ENCODE measurements around the gene RNU2-63P.
"Not testable (repeated sequence)": the region's sequence is repeated elsewhere in the genome, so short reads cannot be mapped to it uniquely, and the experiment has no call there.

RNU2-63P gene

DNA sequence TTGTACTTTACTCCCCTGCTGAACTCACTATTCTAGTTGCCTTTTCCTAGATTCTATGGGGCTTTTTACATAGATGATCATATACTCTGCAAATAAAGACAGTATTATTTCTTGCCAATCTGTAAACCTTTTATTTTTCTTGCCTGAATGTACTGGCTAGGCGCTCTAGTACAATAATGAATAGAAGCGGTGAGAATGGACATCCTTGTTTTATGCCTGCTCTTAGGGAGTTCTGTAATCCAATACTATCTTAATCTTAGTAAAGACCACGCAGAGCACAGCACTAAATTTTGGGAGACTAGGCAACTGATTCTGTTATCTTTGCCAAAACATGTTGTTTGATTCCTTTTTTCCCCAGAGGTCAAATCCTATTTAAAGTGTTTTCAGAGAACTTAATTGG is 32.2 kb upstream of the RNU2-63P start:
- ATAC-seq (replicated peaks) (no peak), DNase-seq (no peak)
- Mint-ChIP-seq H3K9me3 (no peaks in the 10 kb centered on the region), H3K27ac (no peak overlapping the region), H3K4me1 (peaks cover 16 to 66% of the 10 kb centered on the region in 2 donors), H3K36me3 (peaks cover 26 to 51% of the 10 kb centered on the region in 2 donors), H3K27me3 (no peaks in the 10 kb centered on the region), H3K4me3 (no peak overlapping the region)

DNA sequence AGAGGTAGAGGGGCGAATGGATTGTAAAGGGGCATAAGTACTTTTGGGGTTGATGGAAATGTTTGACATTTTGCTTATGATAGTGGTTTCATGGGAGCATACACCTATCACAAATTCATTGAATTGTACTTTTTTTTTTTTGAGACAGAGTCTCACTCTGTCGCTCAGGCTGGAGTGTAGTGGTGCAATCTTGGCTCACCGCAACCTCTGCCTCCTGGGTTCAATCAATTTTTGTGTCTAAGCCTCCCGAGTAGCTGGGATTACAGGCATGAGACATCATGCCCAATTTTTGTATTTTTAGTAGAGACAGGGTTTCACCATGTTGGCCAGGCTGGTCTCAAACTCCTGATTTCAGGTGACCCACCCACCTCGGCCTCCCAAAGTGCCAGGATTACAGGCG is 29.2 kb upstream of the RNU2-63P start:
- H3K36me3 Mint-ChIP-seq, result peaks cover 20 to 47% of the 10 kb centered on the region in 2 donors
- H3K27me3 Mint-ChIP-seq; DNase-seq; H3K9me3 Mint-ChIP-seq; ATAC-seq (replicated peaks); H3K4me3 Mint-ChIP-seq: not testable (repeated sequence)
- peak overlapping the region; percentile 37 for H3K27ac Mint-ChIP-seq
- peaks cover 18 to 68% of the 10 kb centered on the region in 2 donors for H3K4me1 Mint-ChIP-seq

DNA sequence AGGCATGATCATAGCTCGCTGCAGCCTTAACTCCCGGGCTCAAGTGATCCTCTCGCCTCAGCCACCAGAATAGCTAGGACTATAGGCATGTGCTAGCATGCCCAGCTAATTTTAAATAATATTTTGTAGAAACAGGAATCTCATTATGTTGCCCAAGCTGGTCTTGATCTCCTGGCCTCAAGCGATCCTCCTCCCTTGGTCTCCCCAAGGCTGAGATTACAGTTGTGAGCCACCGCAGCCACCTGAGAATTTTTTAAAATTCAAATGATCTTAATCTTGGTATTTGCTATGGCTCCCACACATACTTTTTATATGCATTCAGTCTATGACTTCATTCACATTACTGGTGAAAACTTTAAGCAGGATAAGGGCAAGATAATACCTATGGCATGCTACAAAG is 26.1 kb upstream of the RNU2-63P start:
- no peak for ATAC-seq (replicated peaks)
- no peak for DNase-seq
- Mint-ChIP-seq H3K4me1 (peaks cover 29 to 70% of the 10 kb centered on the region in 2 donors), H3K9me3 (peaks cover 8 to 10% of the 10 kb centered on the region in 2 donors), H3K27ac (no peak overlapping the region), H3K27me3 (no peaks in the 10 kb centered on the region), H3K36me3 (peaks cover 28 to 45% of the 10 kb centered on the region in 2 donors), H3K4me3 (no peak overlapping the region)

DNA sequence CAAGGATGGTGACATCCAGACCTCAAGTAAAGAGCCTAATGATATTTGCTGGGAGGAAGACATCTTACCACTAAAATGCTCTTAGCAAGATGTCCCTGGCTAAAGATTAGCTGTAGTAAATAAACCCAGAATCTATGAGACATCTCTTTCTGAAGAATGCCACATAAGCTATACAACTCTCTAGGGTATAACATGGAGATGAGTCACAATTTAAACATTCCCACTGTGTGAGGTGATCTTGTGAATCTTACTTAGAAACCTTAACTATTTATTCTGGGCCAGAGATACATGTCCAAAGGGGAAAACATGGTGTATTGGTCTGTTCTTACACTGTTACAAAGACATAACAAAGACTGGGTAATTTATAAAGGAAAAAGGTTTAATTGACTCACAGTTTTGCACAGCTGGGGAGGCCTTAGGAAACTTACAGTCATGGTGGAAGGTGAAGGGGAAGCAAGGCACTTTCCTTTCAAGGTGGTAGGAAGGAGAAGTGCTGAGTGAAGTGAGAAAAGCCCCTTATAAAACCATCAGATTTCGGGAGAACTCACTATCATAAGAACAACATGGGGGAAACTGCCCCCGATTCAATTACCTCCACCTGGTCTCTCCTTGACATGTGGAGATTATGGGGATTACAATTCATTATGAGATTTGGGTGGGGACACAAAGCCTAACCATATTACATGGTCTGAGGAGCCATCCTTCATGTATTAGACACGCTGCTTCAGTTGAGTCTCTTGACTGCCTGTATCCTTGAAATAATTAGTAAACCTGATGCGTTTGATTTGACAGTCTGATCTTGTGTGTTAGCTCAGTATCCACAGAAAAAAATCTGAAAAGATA is 22.1 kb upstream of the RNU2-63P start:
- DNase-seq, result no peak
- peak overlapping the region; percentile 21 to 22 for H3K4me3 Mint-ChIP-seq
- peaks cover 11 to 13% of the 10 kb centered on the region in 2 donors for H3K9me3 Mint-ChIP-seq
- H3K36me3 Mint-ChIP-seq, result peaks cover 34 to 53% of the 10 kb centered on the region in 2 donors
- H3K4me1 Mint-ChIP-seq, result peaks cover 31 to 61% of the 10 kb centered on the region in 2 donors
- peak overlapping the region; percentile 95 for H3K27ac Mint-ChIP-seq
- H3K27me3 Mint-ChIP-seq, result no peaks in the 10 kb centered on the region
- peak; percentile 88 to 89 for ATAC-seq (replicated peaks)

DNA sequence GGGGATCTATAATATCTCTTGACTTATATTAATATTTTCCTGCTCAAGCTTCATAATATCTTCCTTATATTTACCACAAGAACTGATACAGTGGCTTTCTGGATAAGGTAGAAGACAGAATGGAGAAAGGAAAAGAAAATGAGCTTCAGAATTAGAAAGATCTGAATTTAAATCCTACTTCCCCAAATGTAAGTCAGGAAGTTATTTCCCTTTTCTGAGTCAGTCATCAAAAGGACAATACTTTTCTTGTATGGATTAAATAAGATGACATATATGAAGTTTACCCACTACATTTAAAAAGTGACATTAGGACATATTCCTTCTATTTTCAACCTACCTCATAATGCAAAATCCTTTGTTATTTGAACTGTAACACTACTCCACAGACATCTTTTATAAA is 20.3 kb upstream of the RNU2-63P start:
- H3K4me3 Mint-ChIP-seq, result no peak overlapping the region
- ATAC-seq (replicated peaks) (no peak), DNase-seq (no peak)
- H3K27ac Mint-ChIP-seq, result peak overlapping the region; percentile 56
- H3K36me3 Mint-ChIP-seq, result peaks cover 31 to 51% of the 10 kb centered on the region in 2 donors
- peaks cover 26 to 43% of the 10 kb centered on the region in 2 donors for H3K4me1 Mint-ChIP-seq
- peaks cover 11 to 13% of the 10 kb centered on the region in 2 donors for H3K9me3 Mint-ChIP-seq
- no peaks in the 10 kb centered on the region for H3K27me3 Mint-ChIP-seq

DNA sequence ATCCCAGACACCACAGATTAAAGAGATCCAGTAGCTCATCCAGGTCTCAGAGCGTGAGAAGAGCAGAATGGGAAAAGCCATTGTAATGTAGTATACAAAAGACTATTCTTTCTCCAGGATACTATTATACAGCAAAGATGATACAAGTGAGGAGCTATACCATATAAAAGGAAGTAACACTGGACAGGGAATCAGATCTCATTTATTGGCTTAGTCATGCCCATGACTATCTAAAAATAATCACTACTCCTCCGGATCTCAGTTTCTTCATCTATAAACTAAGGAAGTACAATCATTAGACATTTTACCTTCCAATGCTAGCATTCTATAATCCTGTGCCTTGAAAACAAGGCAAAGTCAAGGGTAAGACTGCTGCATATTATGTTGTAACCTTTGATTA is 19.8 kb upstream of the RNU2-63P start:
- Mint-ChIP-seq H3K36me3 (peaks cover 31 to 52% of the 10 kb centered on the region in 2 donors), H3K27ac (peak overlapping the region; percentile 86), H3K4me3 (no peak overlapping the region), H3K9me3 (peaks cover 11 to 13% of the 10 kb centered on the region in 2 donors), H3K27me3 (no peaks in the 10 kb centered on the region), H3K4me1 (peaks cover 26 to 42% of the 10 kb centered on the region in 2 donors)
- ATAC-seq (replicated peaks) (no peak), DNase-seq (no peak)

DNA sequence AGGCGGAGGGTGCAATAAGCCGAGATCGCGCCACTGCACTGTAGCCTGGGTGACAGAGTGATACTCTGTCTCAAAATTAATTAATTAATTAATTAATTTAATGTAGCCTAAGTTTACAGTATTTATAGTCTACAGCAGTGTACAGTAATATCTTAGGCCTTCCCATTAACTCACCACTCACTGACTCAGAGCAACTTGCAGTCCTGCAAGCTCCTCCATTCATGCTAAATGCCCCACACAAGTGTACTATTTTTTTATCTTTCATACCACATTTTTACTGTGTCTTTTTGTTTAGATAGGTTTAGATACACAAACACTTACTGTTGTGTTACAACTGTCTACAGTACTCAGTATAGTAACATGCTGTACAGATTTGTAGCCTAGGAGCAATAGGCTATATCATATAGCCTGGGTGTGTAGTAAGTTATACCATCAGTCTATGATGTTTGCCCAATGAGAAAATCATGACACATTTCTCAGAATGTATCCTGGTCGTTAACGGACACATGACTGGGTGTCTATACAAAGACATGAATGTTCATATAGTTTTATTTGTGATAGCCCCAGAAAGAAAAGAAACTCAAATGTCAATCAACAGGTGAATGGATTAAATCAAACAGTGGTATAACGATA is 15.8 kb upstream of the RNU2-63P start:
- Mint-ChIP-seq H3K36me3 (peaks cover 30 to 50% of the 10 kb centered on the region in 2 donors), H3K9me3 (peaks cover 3% of the 10 kb centered on the region in 2 donors)

DNA sequence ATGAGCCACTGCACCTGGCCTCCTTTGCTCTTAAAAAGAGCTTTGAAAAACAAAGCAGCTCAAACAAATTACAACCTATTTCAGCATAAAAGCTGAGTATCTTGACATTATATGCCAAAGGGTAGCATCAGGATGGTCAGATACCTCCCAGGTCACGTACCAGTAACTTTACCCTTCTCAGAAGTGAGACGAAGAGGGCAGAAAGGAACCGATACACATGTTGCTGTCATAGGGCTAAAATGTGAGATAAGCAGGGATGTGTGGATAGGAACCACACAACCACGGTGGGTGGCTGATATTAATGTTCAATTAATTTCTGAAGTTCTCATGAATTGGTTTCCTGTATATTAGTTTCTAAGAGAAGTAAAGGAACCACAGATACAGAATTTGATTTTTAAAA is 12.6 kb upstream of the RNU2-63P start:
- Mint-ChIP-seq H3K4me1 (peaks cover 21 to 42% of the 10 kb centered on the region in 2 donors), H3K9me3 (no peaks in the 10 kb centered on the region), H3K27ac (peak overlapping the region; percentile 96), H3K4me3 (peak overlapping the region; percentile 73 to 84), H3K36me3 (peaks cover 22 to 43% of the 10 kb centered on the region in 2 donors), H3K27me3 (no peaks in the 10 kb centered on the region)
- ATAC-seq (replicated peaks) (peak; percentile 82 to 84), DNase-seq (peak; percentile 31)

More for the DNA sequence above, 15.8 kb upstream of the RNU2-63P start:
- no peak overlapping the region for H3K27ac Mint-ChIP-seq
- no peak for DNase-seq
- H3K27me3 Mint-ChIP-seq, result no peaks in the 10 kb centered on the region
- peaks cover 23 to 42% of the 10 kb centered on the region in 2 donors for H3K4me1 Mint-ChIP-seq
- no peak overlapping the region for H3K4me3 Mint-ChIP-seq
- no peak for ATAC-seq (replicated peaks)

DNA sequence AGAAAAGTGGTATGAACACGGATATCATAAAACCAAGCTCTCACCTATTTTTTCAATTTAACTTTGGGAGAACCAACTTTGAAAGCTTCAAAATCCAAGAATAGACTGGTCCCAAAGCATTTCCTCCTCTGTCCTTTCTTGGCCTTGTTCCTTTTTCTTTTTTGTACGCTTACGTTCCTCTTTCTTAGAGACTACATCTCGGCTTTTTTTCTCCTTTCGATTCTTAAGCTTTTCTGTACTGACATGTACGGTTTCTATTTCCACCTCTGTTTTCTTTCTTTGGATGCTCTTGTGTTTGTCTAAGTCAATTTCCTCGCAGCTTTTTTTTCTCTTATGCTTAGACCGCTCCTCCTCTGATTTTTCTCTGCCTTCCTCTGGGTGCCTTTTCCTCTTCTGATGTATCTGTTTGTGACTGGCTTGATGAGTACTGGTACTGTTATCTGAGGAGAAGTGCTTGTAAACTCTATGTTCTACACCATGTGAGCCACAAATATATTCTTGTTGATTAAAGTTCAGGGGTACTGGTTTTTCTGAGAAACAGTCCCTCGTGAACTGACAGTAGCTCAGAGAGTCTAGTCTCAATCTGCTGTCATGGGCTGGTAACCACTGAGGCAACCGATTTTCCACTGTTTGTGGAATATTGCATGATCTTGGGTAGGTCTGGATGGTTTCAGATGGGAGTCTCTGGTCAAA is 11.5 kb upstream of the RNU2-63P start:
- peaks cover 21 to 42% of the 10 kb centered on the region in 2 donors for H3K4me1 Mint-ChIP-seq

DNA sequence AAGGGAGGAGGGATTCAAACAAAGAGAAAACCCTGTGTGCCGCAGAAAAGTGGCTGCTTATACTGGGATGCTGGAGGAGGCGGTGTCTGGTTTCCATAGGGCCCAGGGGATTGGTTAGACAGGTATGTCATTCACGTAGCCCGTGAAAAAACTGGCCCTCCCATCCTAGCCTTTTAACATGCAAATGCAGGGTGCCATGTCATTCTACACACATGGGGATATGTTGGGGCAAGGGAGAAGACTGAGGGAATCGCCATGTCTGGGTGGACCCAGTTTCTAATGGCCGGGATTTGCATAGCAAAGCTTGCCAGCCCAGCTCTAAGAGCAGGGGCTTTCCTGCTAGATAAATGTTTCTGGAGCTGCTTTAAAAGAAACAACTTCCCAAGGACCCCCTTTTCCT is 8.2 kb upstream of the RNU2-63P start:
- Mint-ChIP-seq H3K27me3 (no peaks in the 10 kb centered on the region), H3K36me3 (peaks cover 29 to 30% of the 10 kb centered on the region in 2 donors), H3K4me3 (no peak overlapping the region), H3K27ac (no peak overlapping the region), H3K4me1 (peaks cover 17 to 44% of the 10 kb centered on the region in 2 donors), H3K9me3 (no peaks in the 10 kb centered on the region)
- ATAC-seq (replicated peaks) (no peak), DNase-seq (no peak)

More for the DNA sequence above, 11.5 kb upstream of the RNU2-63P start:
- DNase-seq (peak; percentile 35), ATAC-seq (replicated peaks) (peak; percentile 76 to 84)
- no peaks in the 10 kb centered on the region for H3K27me3 Mint-ChIP-seq
- H3K4me3 Mint-ChIP-seq, result peak overlapping the region; percentile 79 to 84
- H3K27ac Mint-ChIP-seq, result peak overlapping the region; percentile 96
- no peaks in the 10 kb centered on the region for H3K9me3 Mint-ChIP-seq
- peaks cover 28 to 35% of the 10 kb centered on the region in 2 donors for H3K36me3 Mint-ChIP-seq

DNA sequence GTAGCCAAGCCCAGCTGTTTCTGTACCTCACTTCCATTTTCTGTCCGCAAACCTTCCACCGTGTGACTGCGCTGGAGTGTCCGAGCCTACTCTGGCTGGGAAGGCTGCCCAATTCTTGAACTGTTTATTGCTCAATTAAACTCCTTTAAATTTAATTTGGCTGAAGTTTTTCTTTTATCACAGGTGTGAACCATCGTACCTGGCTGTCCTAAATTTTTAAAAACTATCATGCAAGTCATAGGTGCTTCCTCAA is 6.2 kb upstream of the RNU2-63P start:
- DNase-seq (no peak), ATAC-seq (replicated peaks) (no peak)
- H3K27me3 Mint-ChIP-seq, result no peaks in the 10 kb centered on the region
- peaks cover 6% of the 10 kb centered on the region in 2 donors for H3K9me3 Mint-ChIP-seq
- H3K4me1 Mint-ChIP-seq, result peaks cover 10 to 42% of the 10 kb centered on the region in 2 donors
- no peak overlapping the region for H3K27ac Mint-ChIP-seq
- peaks cover 25 to 29% of the 10 kb centered on the region in 2 donors for H3K36me3 Mint-ChIP-seq
- no peak overlapping the region for H3K4me3 Mint-ChIP-seq

DNA sequence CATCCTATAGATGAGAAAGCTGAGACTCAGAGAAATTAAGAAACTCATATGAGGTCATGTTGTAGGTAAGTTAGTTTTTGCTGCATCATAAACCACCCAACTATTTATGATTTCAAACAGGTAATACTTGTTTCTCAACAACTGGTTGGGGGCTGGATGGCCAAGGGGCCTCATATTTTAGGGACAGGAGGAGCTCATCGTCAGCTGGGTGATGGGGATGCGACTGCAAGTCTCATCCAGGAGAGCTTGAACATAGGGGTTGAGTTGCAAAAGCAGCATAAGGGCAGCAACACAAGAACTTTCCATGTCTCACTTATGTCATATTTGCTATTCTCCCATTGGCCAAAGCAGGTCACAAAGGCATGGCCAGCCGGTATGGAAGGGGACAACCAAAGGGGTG is 3.6 kb upstream of the RNU2-63P start:
- Mint-ChIP-seq H3K27ac (no peak overlapping the region), H3K4me3 (no peak overlapping the region), H3K27me3 (peaks cover 0 to 4% of the 10 kb centered on the region in 2 donors), H3K9me3 (peaks cover 6% of the 10 kb centered on the region in 2 donors), H3K4me1 (peaks cover 13 to 36% of the 10 kb centered on the region in 2 donors), H3K36me3 (peaks cover 20 to 36% of the 10 kb centered on the region in 2 donors)
- ATAC-seq (replicated peaks) (no peak), DNase-seq (no peak)

DNA sequence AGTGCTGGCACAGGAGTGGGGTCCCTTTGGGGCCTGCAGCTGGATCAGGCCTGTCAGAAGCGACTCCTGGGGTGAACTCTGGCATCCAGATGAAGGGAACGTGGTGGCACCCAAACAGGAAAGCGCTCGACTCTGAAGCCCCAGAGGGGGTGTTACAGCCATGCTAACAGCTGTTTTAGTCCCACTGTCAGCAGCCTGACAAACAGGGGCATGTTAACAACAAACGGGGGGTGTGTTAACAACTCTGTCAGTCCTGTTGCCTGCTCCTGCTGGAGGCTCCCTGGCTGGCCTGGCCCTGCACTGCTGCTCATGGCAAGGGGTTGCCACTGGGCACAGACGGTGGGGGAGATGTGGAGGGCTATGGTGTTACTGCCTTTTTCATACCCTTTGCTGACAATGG is 2.6 kb upstream of the RNU2-63P start:
- peaks cover 15 to 41% of the 10 kb centered on the region in 2 donors for H3K4me1 Mint-ChIP-seq
- H3K4me3 Mint-ChIP-seq, result no peak overlapping the region
- peaks cover 0 to 4% of the 10 kb centered on the region in 2 donors for H3K27me3 Mint-ChIP-seq
- DNase-seq, result no peak
- peaks cover 6% of the 10 kb centered on the region in 2 donors for H3K9me3 Mint-ChIP-seq
- H3K36me3 Mint-ChIP-seq, result peaks cover 20 to 36% of the 10 kb centered on the region in 2 donors
- ATAC-seq (replicated peaks), result no peak
- H3K27ac Mint-ChIP-seq, result no peak overlapping the region

DNA sequence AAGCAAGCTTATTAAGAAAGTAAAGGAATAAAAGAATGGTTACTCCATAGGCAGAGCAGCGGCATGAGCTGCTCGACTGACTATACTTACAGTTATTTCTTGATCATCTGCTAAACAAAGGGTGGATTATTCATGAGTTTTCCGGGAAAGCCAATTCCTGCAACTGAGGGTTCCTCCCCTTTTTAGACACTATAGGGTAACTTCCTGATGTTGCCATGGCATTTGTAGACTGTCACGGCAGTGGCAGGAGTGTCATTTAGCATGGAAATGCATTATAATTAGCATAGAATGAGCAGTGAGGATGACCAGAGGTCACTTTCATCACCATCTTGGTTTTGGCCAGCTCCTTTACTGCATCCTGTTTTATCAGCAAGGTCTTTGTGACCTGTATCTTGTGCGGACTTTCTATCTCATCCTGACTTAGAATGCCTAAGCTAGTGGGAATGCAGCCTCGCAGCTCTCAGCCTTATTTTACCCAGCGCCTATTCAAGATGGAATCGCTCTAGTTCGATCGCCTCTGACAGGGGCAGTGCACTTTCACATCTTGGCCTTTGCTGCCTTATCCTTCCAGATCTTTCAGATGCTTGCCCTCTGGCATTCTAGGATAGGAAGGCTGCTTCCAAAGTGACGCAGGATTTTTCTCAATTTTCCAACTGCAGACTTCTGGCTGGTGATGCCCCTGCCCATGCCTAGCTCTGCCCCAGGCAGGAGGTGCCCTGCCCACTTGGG is 1.9 kb upstream of the RNU2-63P start:
- H3K27ac Mint-ChIP-seq; ATAC-seq (replicated peaks); DNase-seq; H3K27me3 Mint-ChIP-seq; H3K9me3 Mint-ChIP-seq: not testable (repeated sequence)
- Mint-ChIP-seq H3K4me1 (peaks cover 16 to 41% of the 10 kb centered on the region in 2 donors), H3K36me3 (peaks cover 20 to 34% of the 10 kb centered on the region in 2 donors), H3K4me3 (peak overlapping the region in 1 of 2 donors; percentile 99)

Measured in stimulated activated naive B cell treated with anti-CD40 and anti-IgM and Interleukin-4, amounts not matched to agents 10 μg/mL and 1 μg/mL and 100 μg/mL, for 72 hours (primary cell).